Body of pancreas (tissue), 4 donors: Measurements from ENCODE around the gene NANOS3. TPM values are rescaled to one million over a fixed set of nuclear protein-coding genes. Genes with fewer than 3 reads are reported as not detected.

Source experiments
- ATAC-seq: fragments of 150-250 bp; one replicate; pipeline ENCODE4 v1.9.1; 2016
- DNase-seq, 4 donors: peaks; one replicate each; pipeline ENCODE4 v3.0.0-alpha.2; 2019
- H3K27ac ChIP-seq, 4 donors: fragments of 200-600 bp; sonication (generic); 1 replicate in 3 of 4; 2 replicates in 1 of 4; pipeline versions ENCODE4 v1.5.1 to v1.6.1; 2016 to 2019; ENCODE audit warnings: mild to moderate bottlenecking in 1 of 4, mixed read lengths in 1 of 4, moderate library complexity in 1 of 4
- H3K27me3 ChIP-seq, 2 donors: fragments of 200-600 bp; sonication (generic); one replicate each; pipeline ENCODE4 v1.6.0; 2016; ENCODE audit warnings: mild to moderate bottlenecking in 1 of 2
- H3K36me3 ChIP-seq, 2 donors: fragments of 200-600 bp; sonication (generic); replicated peaks in 1 of 2; 2 replicates each; pipeline ENCODE4 v1.5.1; 2016; ENCODE audit warnings: low read depth in 2 of 2; ENCODE audit not compliant: insufficient read depth in 1 of 2
- H3K4me1 ChIP-seq: fragments of 200-600 bp; sonication (generic); one replicate; pipeline ENCODE4 v1.6.0; 2016
- H3K4me3 ChIP-seq, 2 donors: fragments of 200-600 bp; sonication (generic); 1 replicate in 1 of 2; 2 replicates in 1 of 2; pipeline ENCODE4 v1.5.1; 2016 to 2019
- H3K9me3 ChIP-seq, 3 donors: fragments of 200-600 bp; sonication (generic); 1 replicate in 2 of 3; 2 replicates in 1 of 3; pipeline ENCODE4 v1.5.1; 2016
- POLR2A ChIP-seq, 3 donors: fragments of 450-650 bp; IDR thresholded peaks; one replicate each; pipeline ENCODE4 v1.6.1; 2016; ENCODE audit warnings: antibody characterized with exemption in 3 of 3, mild to moderate bottlenecking in 2 of 3
- WGBS, 2 donors: methylation state at CpG; one replicate each; pipeline ENCODE4 v1.1.5; 2017; 5-methylcytosine and 5-hydroxymethylcytosine counted together
- intact Hi-C: fragments of 100-400 bp; cut with DNase I; formaldehyde crosslinking; loops from one replicate; pipeline ENCODE4 v1.15.1; 2023
- total RNA-seq, 2 donors: library from RNA; depleted of rRNA; stranded (reverse); fragments of >200 nt; gene quantifications; one replicate each; pipeline ENCODE4 v1.1.0, GENCODE V29; 2016
- TF ChIP-seq, protein P1 (sequence below), 7 experiments: fragments of 450-650 bp in 4 of 7; fragments of 200-600 bp in 3 of 7; sonication (generic) in 3 of 7; IDR thresholded peaks; one replicate each; pipeline ENCODE4 v1.5.1; 2016 to 2019; ENCODE audit warnings: antibody characterized with exemption in 7 of 7

Gene NANOS3
- total RNA-seq, 2 donors from 2014 or later: not detected

GRCh38 chr19:13866463-13867046 is 10.4 kb upstream of the NANOS3 start:
- intact Hi-C loops: loop anchor here (5.0 kb wide), 1 partner anchor 269 kb away; no protein-coding TSS in a partner anchor
- Histone ChIP-seq H3K27ac (no peak overlapping the region), H3K4me3 (no peak overlapping the region), H3K27me3 (no peaks in the 10 kb centered on the region), H3K9me3 (no peaks in the 10 kb centered on the region), H3K36me3 (no peaks in the 10 kb centered on the region), H3K4me1 (peaks cover 22% of the 10 kb centered on the region)
- no peak for TF ChIP-seq POLR2A (IDR thresholded peaks at IDR 0.05)
- TF ChIP-seq, protein P1, sequence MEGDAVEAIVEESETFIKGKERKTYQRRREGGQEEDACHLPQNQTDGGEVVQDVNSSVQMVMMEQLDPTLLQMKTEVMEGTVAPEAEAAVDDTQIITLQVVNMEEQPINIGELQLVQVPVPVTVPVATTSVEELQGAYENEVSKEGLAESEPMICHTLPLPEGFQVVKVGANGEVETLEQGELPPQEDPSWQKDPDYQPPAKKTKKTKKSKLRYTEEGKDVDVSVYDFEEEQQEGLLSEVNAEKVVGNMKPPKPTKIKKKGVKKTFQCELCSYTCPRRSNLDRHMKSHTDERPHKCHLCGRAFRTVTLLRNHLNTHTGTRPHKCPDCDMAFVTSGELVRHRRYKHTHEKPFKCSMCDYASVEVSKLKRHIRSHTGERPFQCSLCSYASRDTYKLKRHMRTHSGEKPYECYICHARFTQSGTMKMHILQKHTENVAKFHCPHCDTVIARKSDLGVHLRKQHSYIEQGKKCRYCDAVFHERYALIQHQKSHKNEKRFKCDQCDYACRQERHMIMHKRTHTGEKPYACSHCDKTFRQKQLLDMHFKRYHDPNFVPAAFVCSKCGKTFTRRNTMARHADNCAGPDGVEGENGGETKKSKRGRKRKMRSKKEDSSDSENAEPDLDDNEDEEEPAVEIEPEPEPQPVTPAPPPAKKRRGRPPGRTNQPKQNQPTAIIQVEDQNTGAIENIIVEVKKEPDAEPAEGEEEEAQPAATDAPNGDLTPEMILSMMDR (IDR thresholded peaks at IDR 0.05): no peak
- DNase-seq (no peak), ATAC-seq (no peak)
- WGBS, 2 donors: 71 to 82% methylated on average over 11 to 15 of the region's 15 CpGs

- ATAC-seq (no peak), DNase-seq (no peak)
- Histone ChIP-seq H3K27me3 (no peaks in the 10 kb centered on the region), H3K36me3 (no peaks in the 10 kb centered on the region), H3K4me1 (peaks cover 28% of the 10 kb centered on the region), H3K4me3 (no peak overlapping the region), H3K27ac (no peak overlapping the region), H3K9me3 (no peaks in the 10 kb centered on the region)
- TF ChIP-seq, protein P1 (IDR thresholded peaks at IDR 0.05): no peak
- TF ChIP-seq POLR2A (IDR thresholded peaks at IDR 0.05): no peak
- 75 to 83% methylated on average over 3 to 4 of the region's 4 CpGs for WGBS, 2 donors
- intact Hi-C loops: loop anchor here (5.0 kb wide), 1 partner anchor 271 kb away; no protein-coding TSS in a partner anchor
Observed at GRCh38 chr19:13868663-13869062, 8.3 kb upstream of the NANOS3 start.

DNA sequence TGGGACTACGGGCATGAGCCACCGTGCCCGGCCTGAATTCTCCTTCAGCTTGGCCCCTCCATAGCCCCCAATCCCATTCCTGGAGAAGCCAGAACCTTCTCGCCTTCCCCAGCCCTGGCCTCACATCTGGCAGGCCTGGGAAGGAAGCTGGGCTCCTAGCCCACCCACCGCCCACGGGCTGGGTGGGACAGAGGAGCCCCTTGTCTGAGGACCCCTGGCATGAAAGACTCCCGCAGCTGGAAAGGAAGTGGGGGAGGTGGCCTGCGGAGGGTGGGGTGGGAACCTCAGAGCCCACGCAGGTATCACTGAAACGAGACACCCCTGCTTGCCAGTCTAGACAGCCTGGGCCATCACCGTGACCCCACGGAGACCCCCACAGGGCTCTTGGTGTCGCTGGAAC is 7.7 kb upstream of the NANOS3 start:
- Histone ChIP-seq H3K36me3 (no peaks in the 10 kb centered on the region), H3K27me3 (no peaks in the 10 kb centered on the region), H3K27ac (no peak overlapping the region), H3K9me3 (no peaks in the 10 kb centered on the region), H3K4me3 (no peak overlapping the region), H3K4me1 (peaks cover 26% of the 10 kb centered on the region)
- ATAC-seq (no peak), DNase-seq (no peak)
- 80 to 82% methylated on average over 7 to 13 of the region's 13 CpGs for WGBS, 2 donors
- no peak for TF ChIP-seq POLR2A (IDR thresholded peaks at IDR 0.05)
- TF ChIP-seq, protein P1 (IDR thresholded peaks at IDR 0.05): no peak
- intact Hi-C loops: loop anchor here (5.0 kb wide), 1 partner anchor 272 kb away; no protein-coding TSS in a partner anchor

- TF ChIP-seq, protein P1 (IDR thresholded peaks at IDR 0.05): no peak
- no peak for TF ChIP-seq POLR2A (IDR thresholded peaks at IDR 0.05)
- WGBS, 2 donors: 84 to 95% methylated on average over 3 to 4 of the region's 4 CpGs
- Histone ChIP-seq H3K27ac (no peak overlapping the region), H3K36me3 (no peaks in the 10 kb centered on the region), H3K4me3 (no peak overlapping the region), H3K27me3 (no peaks in the 10 kb centered on the region), H3K9me3 (no peaks in the 10 kb centered on the region), H3K4me1 (peaks cover 18% of the 10 kb centered on the region)
- intact Hi-C loops: loop anchor here (10.0 kb wide), 1 partner anchor 184 kb away; no protein-coding TSS in a partner anchor
- DNase-seq: no peak
- ATAC-seq: no peak
Observed at GRCh38 chr19:13870873-13871272, 6.1 kb upstream of the NANOS3 start.

DNA sequence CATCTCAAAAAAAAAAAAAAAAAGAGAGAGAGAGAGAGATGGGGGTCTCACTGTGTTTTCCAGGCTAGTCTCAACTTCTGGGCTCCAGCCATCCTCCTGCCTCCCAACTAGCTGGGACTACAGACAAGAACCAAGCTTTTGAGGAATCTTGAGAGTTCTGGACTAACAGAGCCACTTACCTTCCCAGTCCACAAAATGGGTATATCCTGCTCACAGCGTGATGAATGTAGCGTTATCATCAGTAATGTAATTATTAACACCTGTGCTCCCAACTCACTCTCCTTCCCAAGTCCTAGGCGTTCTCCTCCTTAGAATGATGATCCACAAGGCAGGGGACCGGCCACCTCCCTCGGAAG is 4.6 kb upstream of the NANOS3 start:
- Histone ChIP-seq H3K36me3 (no peaks in the 10 kb centered on the region), H3K27ac (no peak overlapping the region), H3K4me3 (no peak overlapping the region), H3K9me3 (no peaks in the 10 kb centered on the region), H3K27me3 (no peaks in the 10 kb centered on the region), H3K4me1 (peaks cover 12% of the 10 kb centered on the region)
- intact Hi-C loops: loop anchor here (10.0 kb wide), 1 partner anchor 182 kb away; no protein-coding TSS in a partner anchor
- TF ChIP-seq POLR2A (IDR thresholded peaks at IDR 0.05): no peak
- TF ChIP-seq, protein P1 (IDR thresholded peaks at IDR 0.05): no peak
- ATAC-seq (no peak), DNase-seq (no peak)
- WGBS, 2 donors: 9 to 21% methylated on average over 5 of the region's 5 CpGs
